ENCODE results near the gene PEX11G.

The PEX11G gene

GRCh38 chr19:7521551-7522071, 32.8 kb upstream of the PEX11G start:
- no peak for DNase-seq (ENCODE audit: low spot score)

DNA sequence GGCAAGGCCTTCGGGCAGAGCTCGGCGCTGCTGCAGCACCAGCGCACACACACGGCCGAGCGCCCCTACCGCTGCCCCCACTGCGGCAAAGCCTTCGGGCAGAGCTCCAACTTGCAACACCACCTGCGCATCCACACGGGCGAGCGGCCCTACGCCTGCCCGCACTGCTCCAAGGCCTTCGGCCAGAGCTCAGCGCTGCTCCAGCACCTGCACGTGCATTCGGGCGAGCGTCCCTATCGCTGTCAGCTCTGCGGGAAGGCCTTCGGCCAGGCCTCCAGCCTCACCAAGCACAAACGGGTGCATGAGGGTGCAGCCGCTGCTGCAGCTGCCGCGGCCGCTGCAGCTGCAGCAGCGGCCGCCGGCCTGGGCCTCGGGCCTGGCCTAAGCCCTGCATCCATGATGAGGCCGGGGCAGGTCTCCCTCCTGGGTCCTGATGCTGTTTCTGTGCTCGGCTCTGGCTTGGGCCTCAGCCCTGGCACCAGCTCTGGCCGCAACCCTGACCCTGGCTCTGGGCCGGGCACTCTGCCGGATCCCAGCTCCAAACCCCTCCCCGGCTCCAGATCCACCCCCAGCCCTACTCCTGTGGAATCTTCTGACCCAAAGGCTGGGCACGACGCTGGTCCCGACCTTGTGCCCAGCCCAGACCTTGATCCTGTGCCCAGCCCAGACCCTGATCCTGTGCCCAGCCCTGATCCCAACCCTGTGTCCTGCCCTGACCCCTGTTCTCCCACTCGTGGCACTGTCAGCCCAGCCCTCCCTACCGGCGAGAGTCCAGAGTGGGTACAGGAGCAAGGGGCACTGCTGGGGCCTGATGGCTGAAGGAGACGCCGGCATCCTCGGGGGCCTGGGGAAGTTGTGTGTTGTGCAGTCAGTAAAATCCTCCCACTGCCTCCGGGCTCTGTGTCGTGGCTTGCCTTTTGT, 31.6 kb upstream of the PEX11G start:
- DNase-seq (ENCODE audit: low spot score), result peak; percentile 54

GRCh38 chr19:7519361-7520130, 30.7 kb upstream of the PEX11G start:
- no peak for DNase-seq (ENCODE audit: low spot score)

DNA sequence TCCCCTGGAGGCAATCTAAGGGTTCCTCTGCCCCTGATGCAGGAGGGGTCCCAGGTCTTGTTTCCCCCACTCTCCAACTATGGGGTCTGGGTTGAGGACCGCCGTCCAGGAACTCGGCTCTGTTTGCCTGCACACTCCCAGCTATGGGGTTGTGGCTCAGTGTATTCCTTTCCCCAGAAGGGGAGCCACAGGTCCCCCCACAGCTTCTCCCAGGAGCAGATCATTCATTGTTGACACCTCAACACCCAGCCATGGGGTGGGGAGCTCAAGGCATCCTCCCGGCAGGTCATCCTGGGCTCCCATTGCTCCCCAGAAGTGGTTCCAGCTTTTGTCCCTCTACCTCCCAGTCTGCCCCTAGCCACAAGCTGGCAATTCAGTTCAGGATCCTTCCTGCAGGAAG, 28.0 kb upstream of the PEX11G start:
- no peak for DNase-seq (ENCODE audit: low spot score)

DNA sequence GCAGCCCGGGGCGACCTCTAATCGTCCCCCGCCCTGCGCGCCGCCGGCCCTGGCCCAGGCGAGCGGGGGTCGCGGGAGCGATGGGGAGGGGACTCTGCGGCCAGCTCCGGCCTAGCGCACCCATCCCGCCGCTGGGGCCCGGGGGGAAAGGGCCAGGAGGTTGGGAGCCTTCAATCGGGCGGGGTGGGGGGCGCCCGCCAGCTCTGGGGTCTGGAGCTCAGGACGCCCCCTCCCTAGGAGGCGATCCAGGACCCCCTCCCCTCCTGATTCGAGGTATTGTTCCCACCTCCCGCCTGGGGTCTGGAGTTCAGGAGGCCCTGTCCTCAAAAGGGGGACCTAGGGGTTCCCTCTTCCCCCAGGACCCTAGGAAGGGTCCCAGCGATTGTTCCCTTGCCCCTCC, 27.5 kb upstream of the PEX11G start:
- no peak for DNase-seq (ENCODE audit: low spot score)

DNA sequence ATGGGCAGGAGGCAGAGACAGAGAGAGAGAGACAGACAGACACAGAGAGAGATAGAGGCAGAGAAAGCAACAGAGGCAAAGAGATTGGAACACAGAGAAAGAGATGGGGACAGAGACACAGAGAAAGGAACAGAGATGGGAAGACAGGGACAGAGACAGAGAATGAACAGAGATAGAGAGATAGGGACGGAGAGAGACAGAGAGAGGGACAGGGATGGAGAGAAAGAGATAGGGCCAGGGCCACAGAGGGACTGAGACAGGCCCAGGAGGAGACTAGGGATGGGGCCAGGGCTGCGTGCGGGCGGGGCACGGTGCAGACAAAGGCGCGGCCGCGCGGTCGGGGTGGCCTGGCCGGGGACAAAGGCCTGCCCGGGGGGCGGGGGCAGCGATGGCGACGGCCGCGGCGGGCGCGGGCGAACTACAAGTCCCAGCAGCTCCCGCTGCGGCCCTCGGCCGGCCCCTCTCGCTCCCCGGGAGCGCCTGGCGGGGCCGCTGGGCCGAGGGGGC, 26.9 kb upstream of the PEX11G start, which contains the start of gene ZNF358:
TSS of gene ZNF358 (plus strand) at position 459 of the 507 bp plus-strand sequence. CDS start 3,140 bp downstream, outside the sequence.
- DNase-seq (ENCODE audit: low spot score), result peak; percentile 87

- DNase-seq (ENCODE audit: low spot score), result no peak
Observed at GRCh38 chr19:7515110-7515644, 26.3 kb upstream of the PEX11G start.

GRCh38 chr19:7513809-7514642, 25.2 kb upstream of the PEX11G start:
- no peak for DNase-seq (ENCODE audit: low spot score)

GRCh38 chr19:7512400-7512851, 23.6 kb upstream of the PEX11G start:
- no peak for DNase-seq (ENCODE audit: low spot score)

DNA sequence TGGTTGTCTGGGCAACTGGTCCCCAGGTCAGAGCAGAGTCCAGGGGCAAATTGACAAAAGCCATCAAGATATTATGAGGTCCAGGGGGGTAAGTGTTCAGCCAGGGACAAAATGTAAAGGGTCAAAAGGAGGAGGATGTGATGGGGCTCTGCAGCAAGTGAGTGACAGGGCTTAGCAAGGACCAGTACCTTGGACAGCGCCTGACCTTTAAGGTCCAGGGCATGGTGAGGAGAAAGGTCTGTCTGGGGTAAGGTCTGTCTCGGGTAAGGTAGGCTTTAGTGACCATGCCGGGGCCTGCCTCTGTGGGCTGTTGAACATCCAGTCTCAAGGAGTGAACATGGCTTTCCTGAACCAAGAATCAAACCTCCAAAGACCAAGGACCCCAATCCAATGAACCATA, 20.8 kb upstream of the PEX11G start:
- DNase-seq (ENCODE audit: low spot score), result no peak

DNA sequence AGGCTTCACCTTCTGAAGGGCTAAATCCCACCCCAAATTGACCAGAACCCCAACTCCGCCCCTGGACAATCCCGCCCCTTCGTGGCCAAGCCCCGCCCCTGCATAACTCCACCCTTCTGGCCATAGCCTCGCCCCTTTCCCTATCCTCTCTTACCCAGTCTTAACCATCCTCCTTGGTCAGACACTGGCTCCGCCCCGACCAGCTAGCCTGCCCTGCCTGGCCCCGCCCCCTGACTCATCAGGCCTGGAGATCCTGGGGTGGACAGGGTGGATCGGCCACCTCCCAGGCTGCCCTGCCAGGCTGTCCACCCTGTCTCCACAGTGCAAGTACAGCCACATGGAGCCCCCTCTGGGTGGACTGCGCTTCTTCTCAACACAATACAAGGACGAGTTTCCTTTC, 19.0 kb upstream of the PEX11G start:
- DNase-seq (ENCODE audit: low spot score), result no peak

- peak; percentile 59 for DNase-seq (ENCODE audit: low spot score)
Observed at GRCh38 chr19:7506385-7507328, 17.8 kb upstream of the PEX11G start.

- no peak for DNase-seq (ENCODE audit: low spot score)
Observed at GRCh38 chr19:7505682-7506384, 17.0 kb upstream of the PEX11G start.

DNA sequence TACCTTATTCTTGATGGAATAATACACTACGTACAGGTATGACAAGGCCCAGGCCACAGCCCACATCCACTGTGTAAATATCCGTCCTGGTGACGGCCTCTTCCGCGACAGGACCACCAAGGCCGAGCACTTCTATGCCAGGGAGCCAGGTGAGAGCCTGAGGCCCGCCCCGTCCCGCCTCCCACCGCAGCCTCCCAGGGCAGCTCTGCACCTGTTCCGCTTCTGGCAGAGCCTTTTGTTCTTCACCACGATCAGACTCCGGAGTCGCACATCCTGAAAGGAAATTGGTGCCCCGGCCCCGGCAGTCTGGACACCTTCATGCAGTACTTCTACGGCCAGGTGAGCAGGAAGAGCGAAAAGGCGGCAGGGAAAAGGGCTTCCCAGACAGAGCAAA, 16.4 kb upstream of the PEX11G start:
- no peak for DNase-seq (ENCODE audit: low spot score)

GRCh38 chr19:7504684-7505083, 15.8 kb upstream of the PEX11G start:
- DNase-seq (ENCODE audit: low spot score), result no peak

- DNase-seq (ENCODE audit: low spot score), result no peak
Observed at GRCh38 chr19:7502552-7502951, 13.7 kb upstream of the PEX11G start.

- DNase-seq (ENCODE audit: low spot score), result peak; percentile 79
Observed at GRCh38 chr19:7500811-7501450, 12.1 kb upstream of the PEX11G start.

DNA sequence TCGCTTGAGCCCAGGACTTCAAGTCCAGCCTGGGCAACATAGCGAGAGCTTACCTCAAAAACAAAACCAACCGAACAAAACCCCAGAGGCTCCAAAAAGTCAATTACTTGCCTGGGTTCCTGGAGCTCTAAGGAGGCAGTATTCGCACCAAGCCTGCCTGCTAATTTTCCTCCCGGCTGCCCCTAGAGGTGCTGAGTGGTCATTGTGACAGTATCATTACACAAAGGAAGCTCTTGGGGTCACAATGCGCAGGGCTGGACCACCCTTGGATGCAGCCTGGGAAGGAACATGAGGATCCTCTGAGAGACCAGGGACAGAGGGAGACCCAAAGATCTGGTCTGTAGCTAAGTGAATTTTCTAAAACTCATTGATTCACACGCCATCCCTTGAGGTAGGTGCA, 8.5 kb upstream of the PEX11G start:
- no peak for DNase-seq (ENCODE audit: low spot score)
